ENCODE measurements around the gene PAFAH1B1. TPM values are rescaled to one million over a fixed set of nuclear protein-coding genes. Genes with fewer than 3 reads are reported as not detected.

PAFAH1B1 gene
- total RNA-seq, 1 donor from 2014 or later = 60.8 TPM

DNA sequence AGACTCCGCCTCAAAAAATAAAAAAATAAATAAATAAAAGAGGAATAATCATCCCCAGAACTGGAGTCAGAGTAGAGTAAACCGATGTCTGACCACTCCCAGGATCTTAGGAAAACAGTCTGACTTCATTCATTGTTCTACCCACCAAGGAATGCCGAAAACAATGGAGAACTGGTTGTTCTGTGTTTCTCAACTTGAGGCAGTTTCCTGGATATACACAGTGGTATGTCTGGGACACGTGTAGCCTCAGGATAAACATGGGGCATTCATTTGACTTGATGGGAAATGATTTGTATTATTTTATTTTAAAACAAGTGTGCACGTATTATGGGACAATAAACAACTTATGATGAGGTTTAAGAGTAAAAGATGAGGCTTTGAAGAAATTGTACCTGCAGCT, 32.8 kb upstream of the PAFAH1B1 start:
- TF ChIP-seq, protein P1, sequence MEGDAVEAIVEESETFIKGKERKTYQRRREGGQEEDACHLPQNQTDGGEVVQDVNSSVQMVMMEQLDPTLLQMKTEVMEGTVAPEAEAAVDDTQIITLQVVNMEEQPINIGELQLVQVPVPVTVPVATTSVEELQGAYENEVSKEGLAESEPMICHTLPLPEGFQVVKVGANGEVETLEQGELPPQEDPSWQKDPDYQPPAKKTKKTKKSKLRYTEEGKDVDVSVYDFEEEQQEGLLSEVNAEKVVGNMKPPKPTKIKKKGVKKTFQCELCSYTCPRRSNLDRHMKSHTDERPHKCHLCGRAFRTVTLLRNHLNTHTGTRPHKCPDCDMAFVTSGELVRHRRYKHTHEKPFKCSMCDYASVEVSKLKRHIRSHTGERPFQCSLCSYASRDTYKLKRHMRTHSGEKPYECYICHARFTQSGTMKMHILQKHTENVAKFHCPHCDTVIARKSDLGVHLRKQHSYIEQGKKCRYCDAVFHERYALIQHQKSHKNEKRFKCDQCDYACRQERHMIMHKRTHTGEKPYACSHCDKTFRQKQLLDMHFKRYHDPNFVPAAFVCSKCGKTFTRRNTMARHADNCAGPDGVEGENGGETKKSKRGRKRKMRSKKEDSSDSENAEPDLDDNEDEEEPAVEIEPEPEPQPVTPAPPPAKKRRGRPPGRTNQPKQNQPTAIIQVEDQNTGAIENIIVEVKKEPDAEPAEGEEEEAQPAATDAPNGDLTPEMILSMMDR (conservative IDR thresholded peaks at IDR 0.05; ENCODE audit: low read depth, low read length) = no peak

DNA sequence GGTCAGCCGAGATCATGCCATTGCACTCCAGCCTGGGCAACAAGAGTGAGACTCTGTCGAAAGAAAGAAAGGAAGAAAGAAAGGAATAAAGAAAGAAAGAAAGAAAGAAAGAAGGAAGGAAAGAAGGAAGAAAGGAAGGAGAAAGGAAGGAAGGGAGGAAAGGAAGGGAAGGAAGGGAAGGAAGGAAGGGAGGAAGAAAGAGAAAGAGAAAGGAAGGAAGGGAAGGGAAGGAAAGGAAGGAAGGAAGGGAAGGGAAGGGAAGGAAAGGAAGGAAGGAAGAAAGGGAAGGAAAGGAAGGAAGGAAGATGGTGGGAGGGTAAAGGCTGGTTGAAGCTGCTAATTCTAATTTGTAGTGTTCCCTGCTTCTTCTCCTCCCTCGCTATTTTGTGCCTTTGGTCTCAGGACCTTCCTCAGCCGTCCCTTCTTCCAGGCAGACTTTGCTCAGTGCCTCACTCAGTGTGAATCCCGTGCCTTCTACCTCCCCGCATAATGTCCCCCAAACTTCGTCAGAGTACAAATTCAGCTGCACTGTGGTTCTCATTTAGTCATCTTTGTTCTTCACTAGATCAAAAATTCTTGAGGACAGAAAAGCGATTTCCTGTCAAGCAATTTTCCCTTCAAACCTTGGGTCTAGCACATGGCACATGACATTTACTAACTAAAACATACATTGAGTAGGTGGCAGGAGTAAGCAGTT, 31.1 kb upstream of the PAFAH1B1 start:
- no peak overlapping the region for H3K4me3 ChIP-seq (ENCODE audit: low read depth, low read length)
- TF ChIP-seq, protein P1 (conservative IDR thresholded peaks at IDR 0.05; ENCODE audit: low read depth, low read length) = no peak
- no peak for DNase-seq (ENCODE audit: low read depth)

More for the DNA sequence above, 32.8 kb upstream of the PAFAH1B1 start:
- no peak overlapping the region for H3K4me3 ChIP-seq (ENCODE audit: low read depth, low read length)
- DNase-seq (ENCODE audit: low read depth) = no peak

DNA sequence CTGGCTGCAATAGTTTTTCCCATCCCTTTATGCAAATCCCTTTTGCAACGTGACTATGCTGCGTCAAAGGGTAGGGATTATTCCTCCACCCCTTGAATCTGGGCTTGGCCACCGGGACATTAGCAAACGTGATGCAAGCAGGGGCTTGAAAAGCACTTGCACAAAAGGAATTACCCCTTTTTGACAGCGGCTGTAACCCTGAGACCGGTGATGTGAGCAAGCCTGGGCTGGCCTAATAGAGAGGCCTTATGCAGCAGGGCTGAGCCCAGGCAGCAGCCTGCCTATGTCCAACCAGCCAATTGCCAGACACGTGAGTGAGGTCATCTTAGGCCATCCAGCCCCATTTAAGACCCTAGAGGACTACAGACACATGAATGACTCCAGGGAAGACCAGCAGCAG, 30.4 kb upstream of the PAFAH1B1 start:
- DNase-seq (ENCODE audit: low read depth) = no peak
- TF ChIP-seq, protein P1 (conservative IDR thresholded peaks at IDR 0.05; ENCODE audit: low read depth, low read length) = no peak
- H3K4me3 ChIP-seq (ENCODE audit: low read depth, low read length) = no peak overlapping the region

DNA sequence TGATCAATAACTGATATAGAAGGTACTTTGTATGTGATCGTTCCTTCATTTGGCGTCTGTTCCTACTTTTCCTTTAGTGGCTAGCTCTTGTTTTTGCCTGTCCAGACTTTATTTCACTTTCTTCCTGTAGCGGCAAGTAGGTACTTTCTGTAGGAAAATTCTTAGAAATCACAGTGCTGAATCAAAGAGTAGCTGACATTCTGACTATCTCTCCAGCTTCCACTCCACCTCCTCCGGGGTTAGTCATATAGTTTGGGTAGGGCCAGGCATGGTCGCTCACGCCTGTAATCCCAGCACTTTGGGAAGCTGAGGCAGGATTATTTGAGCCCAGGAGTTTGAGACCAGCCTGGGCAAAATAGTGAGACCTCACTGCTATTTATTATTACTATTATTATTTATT, 29.9 kb upstream of the PAFAH1B1 start:
- H3K4me3 ChIP-seq (ENCODE audit: low read depth, low read length) = no peak overlapping the region
- DNase-seq (ENCODE audit: low read depth) = no peak
- TF ChIP-seq, protein P1 (conservative IDR thresholded peaks at IDR 0.05; ENCODE audit: low read depth, low read length) = no peak

DNA sequence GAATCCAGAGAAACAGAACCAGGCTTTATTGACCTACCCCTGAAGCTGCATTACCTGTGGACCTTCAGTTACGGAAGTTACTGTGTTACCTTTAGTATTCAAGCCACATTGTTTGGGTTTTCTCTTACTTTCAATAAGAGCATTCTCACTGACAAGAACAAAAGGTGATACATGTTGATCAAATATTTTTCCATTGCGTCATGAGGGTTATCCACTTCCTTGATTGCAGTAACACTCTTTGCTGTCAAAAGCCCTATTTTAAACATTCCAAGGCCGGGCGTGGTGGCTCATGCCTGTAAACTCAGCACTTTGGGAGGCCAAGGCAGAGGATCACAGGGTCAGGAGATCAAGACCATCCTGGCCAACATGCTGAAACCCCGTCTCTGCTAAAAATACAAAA, 28.6 kb upstream of the PAFAH1B1 start:
- no peak overlapping the region for H3K4me3 ChIP-seq (ENCODE audit: low read depth, low read length)
- TF ChIP-seq, protein P1 (conservative IDR thresholded peaks at IDR 0.05; ENCODE audit: low read depth, low read length) = no peak
- no peak for DNase-seq (ENCODE audit: low read depth)

DNA sequence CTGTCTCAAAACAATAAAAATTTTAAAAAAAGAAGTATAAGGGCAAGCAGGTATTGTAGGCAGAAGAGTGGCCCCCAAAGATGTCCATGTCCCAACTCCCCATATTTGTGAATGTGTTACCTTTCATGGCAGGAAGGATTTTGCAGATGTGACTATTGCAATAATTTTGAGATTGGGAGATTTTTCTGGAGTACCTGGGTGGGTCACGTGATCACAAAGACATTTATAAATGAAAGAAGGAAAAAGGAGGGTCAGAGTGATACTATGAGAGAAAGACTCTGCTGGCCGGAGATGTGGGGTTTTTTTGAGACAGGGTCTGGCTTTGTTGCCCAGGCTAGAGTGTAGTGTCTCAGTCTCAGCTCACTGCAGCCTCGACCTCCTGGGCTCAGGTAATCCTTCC, 27.4 kb upstream of the PAFAH1B1 start:
- TF ChIP-seq, protein P1 (conservative IDR thresholded peaks at IDR 0.05; ENCODE audit: low read depth, low read length) = no peak
- DNase-seq (ENCODE audit: low read depth) = no peak
- H3K4me3 ChIP-seq (ENCODE audit: low read depth, low read length) = no peak overlapping the region

All from epithelial cell of proximal tubule (primary cell).